Kidney capillary endothelial cell (primary cell): ENCODE data around the gene FGF1.

Source experiments
- DNase-seq: peaks from one replicate; pipeline ENCODE4 v3.0.0-alpha.2; 2018; ENCODE audit warnings: low spot score

FGF1 gene

DNA sequence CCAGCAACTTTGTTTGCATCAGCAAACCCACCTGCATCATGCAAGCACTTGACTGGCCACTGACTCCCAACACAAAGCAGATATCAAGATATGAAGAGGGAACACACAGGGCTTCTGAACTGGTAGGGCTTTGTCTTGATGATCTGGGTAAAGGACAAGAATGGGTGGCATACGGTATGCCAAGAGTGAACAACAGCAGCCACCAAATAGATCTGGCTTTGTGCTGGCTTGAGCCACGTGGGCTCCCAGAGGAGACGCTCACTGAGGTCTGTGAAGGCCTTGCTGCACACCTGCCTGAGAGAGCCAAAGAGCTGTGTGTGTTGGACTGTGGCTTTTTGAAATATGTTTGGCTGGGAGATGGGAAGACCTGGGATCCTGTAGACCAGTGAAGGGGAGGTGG, 43.5 kb downstream of the FGF1 start:
- DNase-seq, result no peak

DNA sequence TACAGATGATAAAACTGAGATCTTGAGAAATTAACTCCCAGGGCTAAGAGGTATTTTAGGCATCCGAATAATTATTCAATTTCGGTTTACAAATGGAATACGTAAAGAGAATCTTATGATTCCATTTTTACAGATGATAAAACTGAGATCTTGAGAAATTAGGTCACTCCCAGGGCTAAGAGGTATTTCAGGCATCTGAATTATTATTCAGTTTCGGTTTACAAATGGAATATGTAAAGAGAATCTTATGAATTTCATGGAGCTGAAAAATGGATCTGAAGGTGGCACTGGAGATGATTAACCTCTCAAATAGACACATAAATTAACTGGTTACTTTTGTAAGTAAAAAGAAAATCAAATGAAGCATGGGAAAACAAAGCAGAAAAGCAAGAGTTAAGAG, 44.2 kb downstream of the FGF1 start:
- no peak for DNase-seq

DNA sequence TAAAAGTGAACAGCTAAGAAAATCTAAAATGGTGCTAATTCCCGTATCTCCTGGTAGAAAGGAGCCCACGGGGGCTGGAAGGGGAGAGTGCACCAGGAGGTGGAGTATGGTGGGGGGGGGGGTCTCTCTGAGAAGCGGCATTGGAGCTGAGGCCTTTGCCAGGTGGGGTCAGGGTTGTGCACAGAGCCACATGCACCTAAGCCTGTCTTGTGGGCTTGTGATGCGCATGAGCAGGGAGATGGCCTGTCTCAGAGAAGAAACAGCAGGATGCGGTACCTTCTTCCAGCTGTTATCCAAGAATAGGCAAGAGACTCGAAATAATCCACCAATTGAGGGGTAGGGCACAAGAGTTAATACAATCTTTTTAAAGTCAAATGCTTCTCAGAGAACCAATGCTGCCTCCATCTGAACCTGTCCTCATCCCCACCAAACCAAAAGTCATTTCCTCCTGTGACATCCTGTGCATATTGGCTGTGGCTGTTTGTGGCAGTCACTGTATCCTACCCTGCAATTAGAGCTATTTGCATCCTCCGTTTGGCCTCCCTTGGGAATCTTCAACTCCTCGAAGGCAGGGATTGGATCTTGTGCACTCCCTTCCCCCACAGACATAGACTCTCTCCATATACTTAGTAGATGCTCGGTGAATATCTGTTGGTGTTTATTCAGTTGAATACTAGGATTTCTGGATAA, 45.4 kb downstream of the FGF1 start:
- DNase-seq, result no peak

DNA sequence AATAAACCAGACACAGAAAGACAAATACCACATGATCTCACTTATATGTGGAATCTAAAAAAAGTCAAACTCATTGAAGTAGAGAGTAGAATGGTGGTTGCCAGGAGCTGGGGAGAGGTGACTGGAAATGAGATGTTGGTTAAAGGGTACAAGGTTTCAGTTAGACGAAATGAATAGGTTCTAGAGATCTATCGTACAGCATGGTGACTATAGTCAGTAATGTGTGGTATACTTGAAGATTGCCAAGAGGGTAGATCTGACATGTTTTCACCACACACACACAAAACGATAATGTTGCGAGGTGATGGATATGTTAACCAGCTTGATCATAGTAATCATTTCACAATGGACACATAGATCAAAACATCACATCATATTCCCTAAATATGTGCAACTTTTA, 46.4 kb downstream of the FGF1 start:
- no peak for DNase-seq

DNA sequence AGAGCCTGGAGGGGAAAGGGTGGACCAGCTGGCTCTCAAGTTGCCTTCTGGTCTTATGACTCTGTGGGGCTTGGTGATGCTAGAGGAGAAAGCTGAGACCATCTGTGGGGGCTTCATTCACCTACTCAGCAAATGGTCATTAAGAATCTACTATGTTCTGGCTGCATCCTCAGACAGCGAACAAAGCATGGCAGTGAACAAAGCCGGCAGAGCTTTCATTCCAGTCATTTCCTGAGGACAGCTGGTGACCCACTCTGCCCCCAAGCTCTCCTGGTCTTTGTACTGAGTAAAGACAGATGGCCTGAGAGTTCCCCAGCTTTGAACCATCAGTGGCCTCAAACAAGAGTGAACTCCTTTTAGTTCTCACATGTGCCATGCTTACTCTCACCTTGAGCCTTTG, 48.0 kb downstream of the FGF1 start:
- DNase-seq, result peak; percentile 36

DNA sequence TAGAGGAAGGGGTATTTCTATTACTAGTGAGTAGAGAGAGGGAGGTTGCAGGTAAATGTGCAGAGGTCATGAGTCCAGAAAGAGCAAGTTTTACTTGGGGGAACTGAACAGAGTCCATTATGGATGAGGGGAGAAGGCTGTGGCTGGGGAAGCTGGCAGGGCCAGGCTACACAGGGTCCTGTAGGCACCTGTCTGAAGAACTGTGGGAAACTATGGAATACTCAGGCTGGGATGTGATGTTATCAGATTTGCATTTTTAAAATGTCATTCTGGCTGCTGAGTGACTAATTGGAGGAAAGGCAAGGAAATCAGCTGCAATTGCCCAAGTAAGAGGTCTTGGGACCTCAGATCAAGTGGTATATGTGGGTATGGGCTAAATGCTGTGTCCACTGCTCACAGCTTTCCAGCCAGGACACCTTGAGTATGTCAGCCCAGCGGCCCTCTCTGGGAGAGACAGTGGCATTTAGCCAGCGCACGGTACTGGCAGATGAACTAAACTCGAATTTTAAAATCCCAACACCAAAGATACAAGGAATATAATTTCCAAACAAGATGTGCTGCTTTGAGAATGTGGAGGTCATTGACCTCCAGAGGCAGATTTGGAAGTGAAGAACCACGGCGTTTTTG, 49.1 kb downstream of the FGF1 start:
- no peak for DNase-seq

DNA sequence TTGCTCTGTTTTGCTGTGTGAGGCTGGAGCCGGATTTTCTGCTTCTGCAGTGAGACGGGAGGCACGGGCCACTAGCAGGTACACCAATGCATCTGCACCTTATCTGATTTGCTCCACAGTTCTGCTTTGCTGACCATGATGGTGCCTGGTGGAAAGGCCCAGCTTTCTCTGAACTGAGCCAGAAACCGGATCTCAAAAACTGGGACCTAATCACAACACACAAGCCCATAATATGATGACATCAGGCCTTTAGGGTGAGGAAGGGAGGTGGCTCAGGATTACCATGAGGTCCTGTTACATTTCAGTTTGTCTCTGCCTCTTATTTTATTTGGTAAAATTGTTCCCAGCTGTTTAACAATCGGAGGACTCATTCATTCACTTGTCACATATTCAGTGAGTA, 49.8 kb downstream of the FGF1 start:
- DNase-seq, result no peak

DNA sequence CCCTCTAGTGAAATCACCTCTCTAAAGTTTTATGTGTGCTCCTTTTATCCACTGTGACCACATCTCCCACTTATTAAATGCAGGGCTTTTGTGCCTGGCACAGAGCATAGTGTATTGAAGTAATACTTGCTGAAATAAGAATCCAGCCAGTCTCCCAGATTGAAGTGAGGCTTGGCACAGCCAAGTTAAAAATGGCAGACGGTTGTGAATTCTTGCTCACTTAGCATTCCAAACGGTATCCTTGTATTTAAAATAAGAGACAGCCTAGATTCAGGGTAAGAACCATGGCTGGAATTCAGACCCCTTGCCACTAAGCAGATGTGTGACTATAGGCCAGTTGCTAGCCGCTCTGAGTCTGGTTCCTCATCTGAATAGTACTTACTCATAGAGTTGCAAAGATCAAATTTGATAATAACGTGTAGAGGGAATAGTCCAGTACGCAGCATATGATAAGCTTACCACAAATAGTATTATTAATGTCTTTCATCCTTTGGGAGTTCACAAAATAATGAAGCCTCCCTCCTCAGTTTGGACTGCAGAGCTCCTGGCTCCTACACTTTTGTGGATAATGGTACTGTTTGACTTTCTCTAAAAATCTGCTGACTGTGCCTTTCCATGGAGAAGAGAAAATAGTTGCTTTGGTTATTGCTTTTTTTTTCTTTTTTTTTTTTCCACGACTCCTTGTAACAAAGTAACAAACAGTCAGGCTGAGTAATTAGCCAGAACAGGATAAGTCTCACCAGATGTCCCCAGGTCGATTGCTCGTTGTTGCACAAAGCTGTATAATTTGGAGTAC, 51.5 kb downstream of the FGF1 start:
- DNase-seq, result no peak

DNA sequence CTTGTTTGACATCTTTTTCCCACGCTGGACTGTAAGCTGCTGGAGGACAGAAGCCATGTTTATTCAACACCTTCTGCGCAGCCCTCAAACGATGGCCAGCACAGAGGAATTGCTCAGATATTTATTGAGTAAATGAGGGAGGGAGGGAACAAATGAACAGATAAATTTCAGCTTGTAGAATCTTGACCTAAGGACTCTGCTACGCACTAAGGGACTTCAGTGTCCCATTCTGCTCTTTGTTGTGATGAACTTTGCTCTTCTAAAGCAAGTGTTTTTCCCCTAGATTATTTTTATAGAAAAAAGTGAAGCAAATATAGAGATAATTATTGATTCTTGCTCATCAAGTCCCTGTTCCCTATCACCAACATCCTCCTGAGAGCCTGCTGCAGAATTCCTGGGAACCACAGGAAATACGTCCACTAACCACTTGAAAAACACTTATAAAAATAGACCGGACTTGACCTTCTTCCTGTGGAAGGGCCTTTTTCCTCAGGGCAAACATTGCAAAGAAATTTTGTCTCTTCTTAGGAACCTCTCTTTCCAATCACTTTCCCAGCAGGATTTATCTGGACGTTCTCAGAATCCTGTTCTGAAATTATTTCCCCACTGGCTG, 54.9 kb downstream of the FGF1 start:
- DNase-seq, result peak; percentile 64

DNA sequence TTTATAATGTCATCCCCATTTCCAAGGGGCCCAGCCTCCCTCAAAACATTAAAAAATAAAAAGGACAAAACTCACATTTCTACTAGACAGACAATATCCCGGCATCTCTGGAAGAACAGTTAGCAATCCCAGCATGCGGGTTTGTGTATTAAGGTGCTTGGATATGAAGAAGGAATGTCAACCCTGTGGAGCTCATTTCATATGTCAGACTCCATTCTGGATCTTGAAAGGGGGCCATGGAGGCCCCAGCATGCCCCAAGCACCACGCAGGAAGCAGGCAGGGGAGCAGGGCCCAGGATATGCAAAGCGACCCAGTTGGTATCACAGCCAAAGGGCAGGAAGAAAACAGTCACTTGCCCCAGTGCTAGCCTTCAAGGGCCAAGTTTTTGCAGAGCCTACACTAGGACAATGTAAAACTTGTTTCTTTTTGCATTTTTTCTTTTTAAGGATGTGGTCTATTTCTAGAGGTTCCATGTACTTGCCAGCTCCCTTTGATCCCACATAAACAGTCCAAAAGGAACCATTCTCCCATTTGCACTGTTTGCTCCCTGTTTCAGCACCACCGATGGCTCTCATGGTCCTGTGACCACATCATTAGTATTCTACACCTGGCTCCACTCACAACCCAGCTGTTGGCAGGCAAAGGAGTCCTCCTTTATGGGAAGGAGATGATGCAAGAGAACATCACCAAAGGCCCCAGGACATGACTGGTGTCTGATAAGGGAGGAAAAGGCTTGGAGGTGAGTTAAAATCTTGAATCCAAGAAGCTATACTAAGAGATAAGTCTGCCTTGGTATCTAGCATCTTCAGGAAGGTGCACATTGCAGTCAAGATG, 58.3 kb downstream of the FGF1 start:
- no peak for DNase-seq

DNA sequence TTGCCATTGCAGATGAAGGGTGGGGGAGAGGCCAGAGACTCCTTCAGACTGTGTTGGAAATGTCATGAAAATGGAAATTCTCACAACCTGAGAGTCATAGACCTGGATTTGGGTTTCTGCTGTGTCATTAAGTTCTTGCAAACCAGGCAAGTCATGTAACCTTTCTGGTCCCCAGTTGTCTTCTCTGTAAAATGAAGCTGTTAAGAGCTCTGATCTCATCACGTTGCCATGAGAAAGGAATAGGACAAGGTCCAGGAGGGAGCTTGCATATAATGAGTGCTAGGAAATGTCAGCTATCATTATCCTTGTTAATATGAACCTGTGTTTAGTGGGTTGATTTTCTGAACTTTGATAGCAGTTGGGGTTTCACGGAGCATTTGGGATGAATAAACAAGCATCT, 59.1 kb downstream of the FGF1 start:
- DNase-seq, result no peak

DNA sequence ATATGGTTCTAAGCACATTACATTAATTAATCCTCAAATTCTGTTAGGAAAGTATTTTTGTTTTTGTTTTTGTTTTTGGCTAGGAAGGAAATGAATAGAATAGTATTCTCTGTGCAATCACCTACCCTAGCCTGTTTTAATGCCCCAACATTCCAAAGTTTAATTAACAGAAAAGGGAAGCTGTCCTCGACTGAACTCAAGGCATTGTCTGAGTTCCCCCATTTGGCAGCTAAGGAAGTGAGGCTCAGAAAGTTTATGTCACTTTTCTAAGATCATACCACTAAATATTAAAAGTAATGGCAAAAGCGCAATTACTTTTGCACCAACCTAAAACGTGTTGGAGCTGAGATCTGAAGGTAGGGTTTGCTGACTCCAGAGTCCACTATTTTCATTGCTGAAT, 59.8 kb downstream of the FGF1 start:
- no peak for DNase-seq

DNA sequence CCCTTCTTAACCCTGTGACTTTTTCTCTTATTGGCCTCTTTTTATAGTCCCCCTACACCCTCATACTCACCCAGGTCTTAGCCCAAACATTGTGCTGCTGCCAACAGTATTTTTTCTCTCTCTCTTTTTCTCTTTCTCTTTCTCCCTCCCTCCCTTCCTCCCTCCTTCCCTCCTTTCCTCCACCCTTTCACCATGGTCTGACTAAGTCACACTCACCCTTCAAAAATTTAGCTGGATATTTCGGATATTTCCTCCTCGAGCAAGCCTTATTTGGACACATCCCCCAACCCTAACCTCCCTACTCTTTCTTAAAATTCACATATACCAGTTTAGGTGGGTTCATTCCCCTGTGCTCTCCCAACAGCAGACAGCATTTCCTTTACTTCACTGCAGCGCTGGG, 64.7 kb downstream of the FGF1 start:
- DNase-seq, result no peak

DNA sequence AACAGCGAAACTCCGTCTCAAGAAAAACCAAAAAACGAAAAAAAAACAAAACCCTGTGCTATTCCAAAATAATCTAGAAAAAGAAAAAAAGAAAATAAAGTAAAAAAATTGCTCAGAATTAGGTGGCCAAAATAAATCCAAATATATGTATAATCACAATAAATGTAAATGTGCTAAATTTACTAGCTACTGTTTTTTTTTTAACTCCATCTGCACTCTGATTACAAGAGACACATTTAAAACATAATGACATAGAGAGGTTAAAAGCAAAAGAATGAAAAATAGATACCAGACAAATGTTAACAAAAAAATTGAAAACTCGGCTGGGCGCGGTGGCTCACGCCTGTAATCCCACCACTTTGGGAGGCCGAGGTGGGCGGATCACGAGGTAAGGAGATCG, 66.1 kb downstream of the FGF1 start:
- no peak for DNase-seq

DNA sequence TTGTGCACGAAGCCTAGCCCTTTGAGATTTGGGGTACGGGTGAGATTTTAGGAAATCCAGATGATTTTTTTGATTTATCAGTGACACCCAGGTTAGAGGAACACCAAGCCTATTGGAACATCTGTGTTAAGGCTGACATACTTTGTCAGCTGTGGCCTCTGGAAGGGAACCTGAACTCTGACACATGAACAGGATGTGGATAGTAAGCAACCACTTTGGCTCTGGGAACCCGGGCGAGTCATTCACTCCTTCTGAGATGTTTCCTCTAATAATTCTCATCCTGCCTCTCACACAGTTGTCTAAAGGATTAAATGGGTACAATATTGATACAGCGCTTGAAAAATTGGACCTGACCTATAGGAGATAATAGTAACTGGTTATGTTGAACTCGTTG, 67.8 kb downstream of the FGF1 start:
- peak; percentile 63 for DNase-seq

DNA sequence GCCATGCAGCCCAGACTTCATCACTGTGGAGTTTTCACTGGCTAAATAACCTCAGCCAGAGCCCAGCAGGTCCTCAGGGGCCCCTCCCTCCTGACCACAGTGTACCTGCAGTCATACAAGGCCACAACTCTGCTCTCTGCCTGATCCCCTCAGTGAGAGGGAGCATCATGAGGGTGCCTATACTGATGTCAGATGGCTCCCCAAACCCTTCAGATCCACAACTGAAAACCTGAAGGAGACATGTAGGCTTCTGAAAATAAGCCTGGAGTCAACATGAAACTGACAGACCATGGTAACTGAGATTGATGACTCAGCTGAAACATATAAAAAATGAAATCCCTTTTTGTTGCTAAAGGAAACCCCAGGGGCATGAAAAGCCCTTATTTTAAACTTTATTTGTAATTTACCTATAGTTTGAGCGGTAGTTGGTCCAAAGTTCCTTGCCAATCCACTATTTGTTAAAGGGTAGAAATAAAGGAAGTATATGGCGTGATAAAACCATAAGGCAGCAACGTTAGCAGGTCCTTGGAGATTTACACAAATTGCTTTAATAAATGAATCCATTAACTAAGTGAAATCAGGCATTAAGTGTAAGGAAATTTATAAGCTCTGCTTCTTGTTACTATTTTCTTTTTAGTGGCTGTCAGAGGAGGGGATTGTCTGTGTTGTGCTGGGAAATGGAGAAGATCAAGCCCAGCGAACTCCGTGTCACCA, 68.3 kb downstream of the FGF1 start:
- DNase-seq, result no peak

DNA sequence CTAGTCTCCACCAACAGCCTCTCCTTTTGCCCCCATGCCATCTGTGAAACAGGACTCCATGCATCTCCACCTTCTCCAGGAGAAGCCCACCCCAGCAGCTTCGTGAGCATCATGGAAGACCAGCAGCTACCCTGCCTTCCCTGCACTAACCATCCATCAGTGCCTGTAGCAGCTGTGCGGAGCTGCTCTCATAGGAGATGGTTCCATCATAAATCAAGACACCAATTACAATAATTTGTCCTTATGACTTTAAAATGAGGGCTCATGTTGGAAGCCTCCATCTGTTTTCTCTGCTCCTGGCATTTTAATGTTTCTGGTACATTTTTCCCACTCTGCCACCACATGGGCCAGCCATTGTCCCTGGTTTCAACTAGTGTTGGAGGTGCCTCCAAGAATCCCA, 69.9 kb downstream of the FGF1 start:
- no peak for DNase-seq

DNA sequence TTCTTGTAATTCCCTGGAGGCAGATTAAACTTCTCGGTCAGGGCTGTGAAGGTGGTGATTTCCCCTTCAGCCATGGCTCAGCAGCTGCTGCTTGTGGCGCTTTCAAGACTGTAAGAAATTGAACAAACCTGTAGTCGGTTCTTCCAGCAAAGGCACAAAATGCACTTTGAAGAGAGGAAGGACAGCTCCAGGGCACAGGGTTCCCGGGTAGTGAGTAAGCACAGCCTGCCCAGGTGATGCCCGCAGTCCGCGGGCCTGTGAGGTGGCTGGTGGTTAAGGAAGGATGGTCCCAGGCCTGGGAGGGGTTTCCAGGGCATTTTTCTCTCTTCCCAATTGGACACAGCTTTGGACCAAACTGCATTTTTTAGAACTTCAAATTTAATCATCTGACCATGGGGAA, 71.8 kb downstream of the FGF1 start:
- DNase-seq, result no peak

DNA sequence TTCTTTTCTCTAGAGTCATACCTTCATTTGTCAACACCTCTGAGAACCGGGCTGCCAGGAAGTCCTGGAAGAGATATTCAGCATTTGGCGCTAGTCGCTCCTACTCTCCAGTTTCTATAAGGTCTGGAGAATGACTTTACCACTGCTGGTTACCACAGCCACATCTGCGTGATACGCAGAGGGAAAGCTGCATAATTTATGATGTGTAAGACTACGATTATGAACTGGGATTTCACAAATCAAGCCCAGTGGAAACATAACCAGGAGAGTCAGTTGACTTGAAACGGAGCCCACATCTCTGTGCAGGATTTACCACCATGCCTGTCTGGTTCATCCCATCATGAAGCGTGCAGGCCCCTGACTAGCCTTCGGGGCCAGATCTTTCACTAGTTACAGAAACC, 72.6 kb downstream of the FGF1 start:
- DNase-seq, result no peak

DNA sequence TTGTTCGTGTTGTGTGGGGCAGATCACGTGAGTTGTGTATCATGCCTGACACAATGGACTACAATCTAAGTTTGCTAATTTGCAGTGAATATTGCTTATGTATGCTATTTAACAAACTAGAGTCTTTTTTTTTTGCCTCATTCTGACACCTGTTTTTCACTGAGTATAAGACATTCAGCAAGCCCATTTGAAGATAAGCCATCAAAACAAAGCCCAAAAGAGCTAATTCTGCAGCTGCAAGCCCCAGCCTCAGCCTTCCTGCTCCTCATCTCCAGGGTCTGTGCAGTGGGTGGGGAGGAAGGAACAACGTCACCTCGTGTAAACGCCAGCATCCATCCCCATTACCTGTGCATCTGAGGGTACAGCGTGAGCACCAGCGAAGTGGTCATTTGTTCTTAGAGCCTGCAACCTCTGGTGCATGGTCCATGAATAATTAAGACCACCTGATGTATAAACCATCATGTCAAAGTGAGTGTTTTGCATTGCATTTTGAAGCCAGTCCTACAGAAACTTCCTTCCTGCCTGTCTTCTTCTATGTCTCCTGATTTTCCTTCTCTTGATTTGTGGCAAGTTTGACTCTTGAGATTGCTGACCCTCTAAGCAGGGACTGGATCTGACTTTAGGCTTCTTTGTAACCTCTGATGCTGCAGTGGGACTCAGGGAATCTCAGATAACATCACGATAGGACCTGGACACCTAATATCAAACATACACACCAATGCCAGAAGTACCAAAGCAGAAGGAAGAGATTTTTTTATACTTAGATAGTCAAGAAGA, 73.2 kb downstream of the FGF1 start:
- no peak for DNase-seq

DNA sequence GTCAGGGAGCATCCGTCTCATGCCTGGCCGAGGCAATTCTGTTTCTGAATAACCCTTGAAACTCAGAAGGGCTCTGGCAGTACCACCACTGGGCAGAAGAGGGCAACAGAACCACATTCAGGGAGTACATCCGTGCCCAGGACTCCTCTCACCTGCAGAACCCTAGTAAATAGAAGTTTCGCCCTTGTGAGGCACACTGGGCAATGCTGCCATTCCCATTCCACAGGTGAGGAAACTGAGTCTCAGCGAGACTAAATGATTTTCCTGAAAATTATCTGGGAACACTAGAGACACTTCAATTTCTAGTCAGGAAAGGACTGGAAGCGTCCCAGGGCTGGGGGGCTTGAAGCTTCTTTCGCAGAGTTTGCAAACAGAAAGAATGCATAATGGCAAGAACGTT, 74.7 kb downstream of the FGF1 start:
- DNase-seq, result peak; percentile 67
